Islet of Langerhans (tissue), 1 donor: ENCODE data around the gene CCDC144A.
A peak's percentile ranks its signal among the peaks of the same experiment; 100 is the strongest.
"Not testable (repeated sequence)": the region's sequence is repeated elsewhere in the genome, so short reads cannot be mapped to it uniquely, and the experiment has no call there.

ENCODE experiments used
- FAIRE-seq: peaks from one replicate; lab custom pipeline; 2011; peaks lifted over from hg19 to GRCh38; lab: Jason Lieb, UNC

CCDC144A gene, protein sequence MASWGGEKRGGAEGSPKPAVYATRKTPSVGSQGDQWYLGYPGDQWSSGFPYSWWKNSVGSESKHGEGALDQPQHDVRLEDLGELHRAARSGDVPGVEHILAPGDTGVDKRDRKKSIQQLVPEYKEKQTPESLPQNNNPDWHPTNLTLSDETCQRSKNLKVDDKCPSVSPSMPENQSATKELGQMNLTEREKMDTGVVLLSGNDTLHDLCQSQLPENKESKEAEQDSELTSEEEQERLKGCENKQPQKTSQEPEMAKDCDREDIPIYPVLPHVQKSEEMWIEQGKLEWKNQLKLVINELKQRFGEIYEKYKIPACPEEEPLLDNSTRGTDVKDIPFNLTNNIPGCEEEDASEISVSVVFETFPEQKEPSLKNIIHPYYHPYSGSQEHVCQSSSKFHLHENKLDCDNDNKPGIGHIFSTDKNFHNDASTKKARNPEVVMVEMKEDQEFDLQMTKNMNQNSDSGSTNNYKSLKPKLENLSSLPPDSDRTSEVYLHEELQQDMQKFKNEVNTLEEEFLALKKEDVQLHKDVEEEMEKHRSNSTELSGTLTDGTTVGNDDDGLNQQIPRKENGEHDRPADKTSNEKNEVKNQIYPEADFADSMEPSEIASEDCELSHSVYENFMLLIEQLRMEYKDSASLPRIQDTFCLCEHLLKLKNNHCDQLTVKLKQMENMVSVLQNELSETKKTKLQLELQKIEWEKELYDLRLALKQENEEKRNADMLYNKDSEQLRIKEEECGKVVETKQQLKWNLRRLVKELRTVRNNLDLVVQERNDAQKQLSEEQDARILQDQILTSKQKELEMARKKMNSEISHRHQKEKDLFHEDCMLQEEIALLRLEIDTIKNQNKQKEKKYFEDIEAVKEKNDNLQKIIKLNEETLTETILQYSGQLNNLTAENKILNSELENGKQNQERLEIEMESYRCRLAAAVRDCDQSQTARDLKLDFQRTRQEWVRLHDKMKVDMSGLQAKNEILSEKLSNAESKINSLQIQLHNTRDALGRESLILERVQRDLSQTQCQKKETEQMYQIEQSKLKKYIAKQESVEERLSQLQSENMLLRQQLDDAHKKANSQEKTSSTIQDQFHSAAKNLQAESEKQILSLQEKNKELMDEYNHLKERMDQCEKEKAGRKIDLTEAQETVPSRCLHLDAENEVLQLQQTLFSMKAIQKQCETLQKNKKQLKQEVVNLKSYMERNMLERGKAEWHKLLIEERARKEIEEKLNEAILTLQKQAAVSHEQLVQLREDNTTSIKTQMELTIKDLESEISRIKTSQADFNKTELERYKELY (N-terminal part only)

DNA sequence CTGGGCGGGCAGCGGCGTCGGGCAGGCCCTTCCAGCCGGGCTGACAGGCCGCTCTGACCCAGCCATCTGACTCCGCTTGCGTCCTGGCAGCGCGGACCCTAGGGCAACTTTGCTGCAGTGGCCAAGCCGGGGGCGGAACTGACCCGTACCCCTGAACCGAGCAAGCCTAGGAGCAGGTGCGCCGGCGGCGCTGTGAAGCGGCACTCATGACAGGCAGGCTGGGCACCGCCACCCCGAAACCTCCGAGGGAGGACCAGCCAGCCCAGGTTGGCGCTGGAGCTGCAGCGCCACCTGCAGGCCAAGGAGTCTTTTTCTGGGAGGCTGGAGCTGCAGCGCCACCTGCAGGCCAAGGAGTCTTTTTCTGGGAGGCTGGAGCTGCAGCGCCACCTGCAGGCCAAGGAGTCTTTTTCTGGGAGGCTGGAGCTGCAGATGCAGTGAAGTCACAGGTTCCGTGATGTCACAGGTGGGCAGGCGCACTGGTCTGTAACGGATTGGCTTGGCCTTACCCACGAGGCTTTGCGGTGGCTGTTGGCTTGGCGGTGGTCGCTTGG lies at the start of gene CCDC144A:
CCDC144A (plus strand) TSS at position 511 of the 551 bp plus-strand sequence. CDS start 160 bp downstream, outside the sequence.
- not testable (repeated sequence) for FAIRE-seq

DNA sequence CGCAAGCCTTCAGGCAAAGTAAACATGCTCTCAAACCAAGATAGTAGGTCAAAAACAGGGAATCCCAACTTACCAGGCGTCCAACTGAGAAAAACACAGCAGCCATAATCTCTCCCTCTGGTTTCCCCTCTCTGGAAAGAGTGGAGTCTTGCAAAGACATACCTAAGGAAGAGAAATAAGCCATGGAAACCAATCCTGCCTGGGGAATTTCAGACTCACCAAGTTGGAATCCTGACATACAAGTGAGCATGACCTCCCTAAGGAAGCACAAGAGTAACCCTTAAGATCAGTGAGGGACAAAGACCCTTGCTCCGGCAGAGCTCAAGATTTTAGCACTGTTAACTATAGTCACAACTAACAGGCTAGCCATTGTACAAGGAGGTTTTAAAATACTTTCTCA lies 40.5 kb upstream of the CCDC144A start:
- FAIRE-seq, result no peak

DNA sequence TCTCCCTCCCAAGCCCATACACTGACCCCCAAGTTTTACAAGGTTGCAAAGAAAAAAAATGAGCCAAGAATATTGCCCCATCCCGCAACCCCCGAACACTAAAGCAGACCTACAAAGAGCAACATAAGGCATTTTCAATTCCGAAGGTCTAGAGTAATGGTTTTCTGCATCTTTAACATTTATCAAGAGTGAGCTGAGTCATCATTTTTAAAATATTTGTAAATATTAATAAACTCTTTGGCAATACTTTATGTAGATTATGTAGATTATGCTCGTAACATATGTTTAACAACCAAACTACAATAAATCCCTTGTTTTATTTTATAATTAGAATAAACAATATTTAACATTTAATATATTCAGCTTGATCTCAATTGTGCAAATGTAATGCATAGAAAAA lies 37.8 kb upstream of the CCDC144A start:
- peak; percentile 17 for FAIRE-seq

DNA sequence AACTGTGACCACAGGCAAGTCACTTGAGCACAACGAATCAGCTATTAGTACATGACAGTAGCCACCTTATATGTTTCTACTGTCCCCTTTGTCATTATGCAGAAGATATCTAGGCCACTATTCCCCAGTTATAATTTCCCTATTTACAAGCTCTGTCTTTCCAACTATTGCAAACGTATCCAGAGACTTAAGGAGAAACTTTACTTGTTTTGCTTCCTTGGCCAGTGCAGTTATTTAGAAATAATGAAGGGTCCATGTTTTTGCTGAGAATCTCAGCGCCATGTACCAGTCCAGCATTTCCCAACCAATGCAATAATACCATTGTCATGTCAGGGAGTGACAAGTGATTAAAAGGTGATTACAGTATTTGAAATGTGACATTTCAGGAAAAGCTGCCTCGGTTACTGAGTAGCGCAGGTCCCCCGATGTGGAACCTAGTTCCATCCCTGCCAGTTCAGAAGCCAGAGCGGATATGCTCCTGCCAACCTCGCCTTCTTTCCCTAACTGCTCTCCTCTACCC lies 37.1 kb upstream of the CCDC144A start:
- no peak for FAIRE-seq

DNA sequence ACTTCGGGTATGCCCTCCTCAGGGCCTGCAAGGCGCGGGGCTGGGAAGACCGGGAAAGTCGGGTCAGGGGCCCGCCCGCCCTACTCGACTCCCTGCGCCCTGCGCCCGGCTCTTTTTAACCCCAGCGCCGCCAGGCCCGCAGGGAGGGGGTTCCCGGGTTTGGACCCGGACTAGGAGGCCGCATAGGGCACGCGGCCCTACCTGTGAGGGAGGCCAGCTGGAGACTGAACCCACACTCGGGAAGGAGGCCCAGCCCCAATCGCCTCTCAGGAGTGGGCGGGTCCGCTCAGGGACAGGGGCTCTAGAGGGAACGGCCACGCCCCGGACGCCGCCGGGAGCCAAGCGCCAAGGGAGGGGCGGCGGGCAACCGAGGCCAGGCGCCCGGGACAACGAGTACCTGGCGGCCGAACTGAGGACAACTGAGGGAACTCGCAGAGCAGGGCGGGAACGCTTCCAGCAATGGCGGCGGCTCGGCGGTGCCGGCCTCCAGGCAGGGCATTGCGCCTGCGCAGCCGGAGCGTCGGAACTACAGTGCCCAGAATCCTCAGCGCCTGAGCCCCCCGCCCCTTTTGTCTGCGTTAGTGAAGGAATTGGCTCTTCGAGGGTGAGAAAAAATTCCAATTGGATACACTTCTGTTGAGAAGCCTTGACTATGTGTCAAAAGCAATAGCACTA lies 36.5 kb upstream of the CCDC144A start, which contains the start of gene ZNF624:
ZNF624 (minus strand) TSS at position 484 of the 675 bp plus-strand sequence.
- peak; percentile 41 for FAIRE-seq

DNA sequence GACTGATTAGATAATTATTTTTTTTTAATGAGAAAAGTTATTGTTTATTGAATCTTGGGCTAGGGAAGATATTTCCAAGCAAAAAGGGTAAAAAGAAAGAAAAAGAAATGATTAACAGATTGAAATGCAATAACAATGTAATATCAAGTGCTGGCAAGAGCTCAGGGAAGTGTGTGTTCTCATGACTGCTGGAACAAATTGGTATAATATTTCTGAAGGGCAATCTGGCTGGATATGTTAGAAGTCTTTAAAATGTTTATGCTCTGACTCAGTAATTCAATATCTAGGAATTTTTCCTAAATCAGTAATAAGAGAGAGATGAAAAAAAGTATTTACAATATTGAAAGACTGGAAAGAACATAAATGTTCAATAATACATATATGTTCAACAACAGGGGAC lies 28.8 kb upstream of the CCDC144A start:
- FAIRE-seq, result no peak

DNA sequence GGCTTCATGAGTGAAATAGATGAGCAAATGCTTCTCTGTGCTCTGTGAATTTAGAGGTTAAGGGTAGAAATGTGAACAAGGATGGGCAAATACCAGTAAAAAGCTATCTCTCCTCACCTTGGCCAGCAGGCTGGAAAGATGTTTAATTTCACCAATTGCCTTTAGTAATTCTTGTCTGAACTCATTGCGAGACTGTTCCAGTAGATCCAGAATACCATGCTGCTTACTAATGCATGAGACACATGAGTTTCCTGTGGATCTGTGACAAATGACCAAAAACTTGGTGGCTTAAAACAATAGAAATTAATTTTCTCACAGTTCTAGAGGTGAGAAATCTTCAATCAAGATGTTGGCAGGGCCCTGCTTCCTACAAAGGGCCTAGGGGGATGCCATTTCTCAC lies 27.1 kb upstream of the CCDC144A start:
- no peak for FAIRE-seq

DNA sequence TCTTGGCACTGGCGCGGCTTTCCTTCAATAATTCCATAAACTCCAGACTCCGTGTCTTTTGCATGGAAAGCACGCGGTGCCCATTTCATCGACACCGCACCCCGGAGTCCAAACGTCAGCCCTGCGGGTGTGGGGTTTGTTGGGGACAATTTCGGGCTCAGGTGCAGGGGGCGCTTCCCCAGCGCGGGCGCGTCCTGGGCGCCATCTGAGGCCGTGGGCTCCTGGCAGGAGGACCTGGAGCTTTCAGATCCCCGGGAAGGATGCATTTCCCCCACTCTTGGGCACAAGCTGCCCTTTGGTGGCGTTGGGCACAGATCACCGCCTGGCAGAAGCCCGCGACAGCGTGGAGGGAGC lies 23.5 kb upstream of the CCDC144A start:
- FAIRE-seq, result not testable (repeated sequence)

DNA sequence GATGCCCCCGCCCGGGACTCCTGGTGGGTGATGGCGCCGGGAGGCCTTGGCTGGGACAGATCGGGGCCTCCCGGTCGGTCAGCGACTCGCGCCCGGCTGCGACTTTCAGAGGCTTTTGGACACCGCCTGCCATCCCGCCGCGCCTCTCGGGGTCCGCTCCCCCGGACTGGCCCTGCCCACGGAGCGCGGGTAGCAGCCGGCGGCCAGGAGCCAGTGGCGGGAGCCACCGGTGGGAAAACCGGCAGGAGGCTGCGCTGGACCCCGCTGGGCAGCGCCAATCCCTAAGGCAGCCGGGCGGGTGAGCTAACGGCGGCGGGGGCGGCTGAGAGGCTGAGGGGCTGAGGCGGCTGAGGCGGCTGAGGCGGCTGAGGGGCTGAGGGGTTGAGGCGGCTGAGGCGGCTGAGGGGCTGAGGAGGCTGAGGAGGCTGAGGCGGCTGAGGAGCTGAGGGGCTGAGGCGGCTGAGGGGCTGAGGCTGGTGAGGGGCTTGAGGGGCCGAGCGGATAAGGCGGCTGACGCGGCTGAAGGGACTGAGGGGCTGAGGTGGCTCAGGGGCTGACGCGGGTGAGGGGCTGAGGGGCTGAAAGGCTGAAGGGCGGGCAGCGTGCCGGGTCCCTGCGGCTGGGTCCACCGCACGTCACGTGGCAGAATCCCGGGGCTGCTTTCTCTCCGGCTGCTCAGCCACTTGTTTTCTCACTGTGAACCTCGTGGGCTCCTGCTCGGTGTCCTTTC lies 23.0 kb upstream of the CCDC144A start:
- not testable (repeated sequence) for FAIRE-seq

DNA sequence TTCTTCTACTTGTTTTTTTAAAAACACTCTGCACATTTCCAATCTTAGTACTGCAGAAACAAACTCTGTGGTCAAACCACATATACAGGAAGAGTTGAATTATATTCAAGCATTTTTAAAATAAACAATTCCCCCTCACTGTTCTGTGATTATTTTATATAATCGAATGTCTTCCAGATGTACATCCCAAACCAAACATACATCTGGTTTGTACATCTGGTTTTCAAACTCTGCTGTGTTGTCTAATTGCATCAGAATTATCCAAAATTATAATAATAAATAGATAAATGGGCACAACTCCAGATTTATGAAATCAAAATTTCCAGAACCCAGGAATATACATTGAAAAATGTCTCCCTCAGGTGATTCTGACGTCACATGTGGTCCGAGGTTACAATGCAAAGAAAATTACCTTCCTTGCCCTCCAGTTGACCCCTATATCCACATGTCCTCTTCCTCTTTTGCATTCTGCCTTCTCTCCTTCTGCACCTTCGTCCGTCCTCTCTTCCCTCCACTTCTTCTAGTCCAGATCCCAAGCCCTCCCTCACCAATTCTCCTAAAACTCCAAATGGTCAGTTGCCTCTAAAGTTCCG lies 13.3 kb upstream of the CCDC144A start:
- FAIRE-seq, result no peak

DNA sequence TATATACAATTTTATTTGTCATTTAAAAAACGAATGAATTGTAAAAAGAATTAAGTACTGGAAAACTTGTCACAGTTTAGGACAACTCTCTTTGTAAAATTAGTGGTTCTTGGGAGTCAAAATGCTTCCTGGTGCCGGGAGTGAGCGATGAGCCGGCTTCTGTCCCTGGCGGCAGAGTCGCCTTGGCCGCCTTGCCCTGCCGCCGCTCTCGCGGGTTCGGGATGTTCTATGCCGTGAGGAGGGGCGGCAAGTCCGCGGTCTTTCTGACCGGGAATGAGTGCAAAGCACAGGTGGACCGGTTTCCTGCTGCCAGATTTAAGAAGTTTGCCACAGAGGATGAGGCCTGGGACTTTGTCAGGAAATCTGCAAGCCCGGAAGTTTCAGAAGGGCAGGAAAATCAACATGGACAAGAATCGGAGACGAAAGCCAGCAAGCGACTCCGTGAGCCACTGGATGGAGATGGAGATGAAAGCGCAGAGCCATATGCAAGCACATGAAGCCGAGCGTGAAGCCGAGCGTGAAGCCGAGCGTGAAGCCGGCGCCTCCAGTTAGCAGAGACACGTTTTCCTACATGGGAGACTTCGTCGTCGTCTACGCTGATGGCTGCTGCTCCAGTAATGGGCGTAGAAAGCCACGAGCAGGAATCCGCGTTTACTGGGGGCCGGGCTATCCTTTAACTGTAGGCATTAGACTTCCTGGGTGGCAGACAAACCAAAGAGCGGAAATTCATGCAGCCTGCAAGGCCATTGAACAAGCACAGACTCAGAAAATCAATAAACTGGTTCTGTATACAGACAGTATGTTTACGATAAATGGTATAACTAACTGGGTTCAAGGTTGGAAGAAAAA lies 6.5 kb upstream of the CCDC144A start:
- FAIRE-seq, result not testable (repeated sequence)

DNA sequence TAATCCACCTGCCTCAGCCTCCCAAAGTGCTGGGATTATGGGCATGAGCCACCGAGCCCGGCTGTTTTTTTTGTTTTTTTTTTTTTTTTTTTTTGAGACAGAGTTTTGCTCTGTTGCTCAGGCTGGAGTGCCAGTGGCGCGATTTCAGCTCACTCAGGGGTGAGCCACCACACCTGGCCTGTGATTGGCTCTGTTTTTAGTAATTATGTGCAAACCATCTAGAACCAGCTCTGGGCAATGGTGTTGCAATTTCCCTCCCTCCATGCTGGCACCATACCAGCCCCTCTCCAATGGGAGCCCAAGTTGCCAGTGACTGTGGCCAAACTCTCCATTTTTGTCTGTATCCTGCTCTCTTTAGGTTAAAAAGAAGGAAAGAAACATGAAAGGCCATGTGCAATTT lies 4.0 kb upstream of the CCDC144A start:
- not testable (repeated sequence) for FAIRE-seq

DNA sequence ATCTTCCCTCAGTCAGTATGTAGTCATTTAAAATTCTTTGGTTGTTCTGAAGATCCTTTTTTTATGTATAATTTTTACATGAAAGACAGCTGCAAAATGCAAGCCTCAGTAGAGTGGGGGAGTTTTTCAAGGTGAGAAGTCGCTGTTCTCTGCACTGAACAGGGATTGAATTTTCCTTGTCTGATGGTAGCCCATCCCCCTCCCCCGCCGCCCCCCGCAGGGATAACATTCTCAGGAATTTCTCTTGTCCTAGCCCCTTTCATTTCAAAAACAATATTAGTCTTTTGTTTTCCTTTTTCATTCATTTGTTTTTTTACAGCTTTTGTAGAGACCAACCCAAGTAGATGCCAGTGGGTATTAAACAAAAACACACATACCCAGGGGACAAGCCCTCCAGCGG lies 2.9 kb upstream of the CCDC144A start:
- not testable (repeated sequence) for FAIRE-seq

DNA sequence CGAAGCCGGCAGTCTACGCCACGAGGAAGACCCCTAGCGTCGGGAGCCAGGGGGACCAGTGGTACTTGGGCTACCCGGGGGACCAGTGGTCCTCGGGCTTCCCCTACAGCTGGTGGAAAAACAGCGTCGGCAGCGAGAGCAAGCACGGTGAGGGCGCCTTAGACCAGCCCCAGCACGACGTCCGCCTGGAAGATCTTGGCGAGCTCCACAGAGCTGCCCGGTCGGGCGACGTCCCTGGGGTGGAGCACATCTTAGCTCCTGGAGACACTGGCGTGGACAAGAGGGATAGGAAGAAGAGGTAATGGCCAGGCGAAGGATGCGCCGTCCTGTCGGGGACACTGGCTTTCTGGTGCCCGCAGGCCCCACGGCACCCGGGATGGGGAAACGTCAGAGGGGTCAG lies 406 bp downstream of the CCDC144A start:
- FAIRE-seq, result not testable (repeated sequence)

DNA sequence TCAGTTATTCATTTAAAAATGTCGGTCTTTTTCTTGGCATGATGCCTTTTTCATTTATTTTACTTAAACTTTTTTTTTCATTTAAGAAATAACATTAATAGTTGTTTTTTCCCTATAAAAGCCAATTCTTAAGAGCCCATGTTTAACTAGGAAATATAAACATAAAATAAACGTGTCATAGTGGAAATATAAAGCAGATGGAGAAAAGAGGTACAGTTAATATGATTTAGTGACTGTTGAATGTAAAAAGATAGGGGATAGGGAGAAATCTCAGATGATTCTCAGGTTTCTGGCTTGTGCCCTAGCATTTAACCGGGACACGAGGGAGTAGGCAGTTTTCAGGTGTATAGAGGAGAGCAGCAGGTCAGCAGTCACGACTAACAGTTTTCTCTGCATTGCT lies 7.6 kb downstream of the CCDC144A start:
- not testable (repeated sequence) for FAIRE-seq

DNA sequence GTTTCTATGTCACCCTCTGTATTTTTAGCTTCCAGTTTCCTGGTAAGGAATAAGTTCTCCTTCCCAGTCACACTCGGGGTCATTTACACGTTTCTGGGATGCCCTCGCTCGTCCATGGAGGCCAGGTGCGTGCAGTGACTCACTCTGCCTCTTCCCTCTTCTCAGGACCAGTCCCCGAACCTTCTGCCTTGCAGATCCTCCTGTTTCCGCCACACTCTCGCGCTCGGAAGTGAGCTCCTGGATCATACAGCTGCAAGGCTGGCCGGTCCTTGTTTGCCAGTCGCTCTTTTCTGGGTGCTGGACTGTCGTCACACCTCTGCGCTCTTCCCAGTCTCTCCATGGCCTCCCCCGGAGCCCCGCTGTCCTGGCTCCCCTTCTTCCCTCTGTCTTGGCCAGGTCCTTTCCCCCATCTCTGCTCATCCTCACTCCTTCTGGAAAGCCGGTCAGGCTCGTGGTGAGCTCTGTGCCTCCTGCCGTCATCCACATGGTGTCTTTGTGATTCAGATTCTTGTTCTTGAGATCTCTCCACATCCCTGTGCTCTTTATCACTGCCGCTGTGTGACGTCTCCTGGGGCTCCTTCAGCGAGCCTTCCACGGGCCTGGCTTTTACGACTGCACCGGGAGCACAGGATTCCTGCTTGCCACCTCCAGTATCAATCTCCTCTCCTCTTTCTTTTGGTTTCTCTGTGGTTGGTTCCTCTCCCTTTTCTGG lies 55.6 kb downstream of the CCDC144A start:
- not testable (repeated sequence) for FAIRE-seq

DNA sequence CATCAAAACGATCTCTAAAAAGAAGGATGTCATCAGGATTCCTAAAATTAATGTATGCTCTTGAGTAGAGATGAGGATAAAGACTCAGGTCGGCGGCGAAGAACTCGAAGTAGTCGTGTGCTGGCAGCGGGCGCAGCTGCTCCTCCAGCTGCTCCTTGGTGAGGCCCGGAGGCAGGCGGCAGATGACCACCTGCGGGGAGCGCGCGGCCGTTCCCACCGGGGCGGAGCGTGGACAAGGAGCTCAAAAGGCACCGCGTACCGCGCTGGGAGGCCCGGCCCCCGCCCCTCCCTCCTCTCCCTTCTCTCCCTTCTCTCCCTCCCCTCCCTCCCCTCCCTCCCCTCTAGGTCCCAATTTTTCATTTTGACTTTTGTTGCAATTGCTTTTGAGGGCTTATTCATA lies 56.5 kb downstream of the CCDC144A start:
- FAIRE-seq, result not testable (repeated sequence)

DNA sequence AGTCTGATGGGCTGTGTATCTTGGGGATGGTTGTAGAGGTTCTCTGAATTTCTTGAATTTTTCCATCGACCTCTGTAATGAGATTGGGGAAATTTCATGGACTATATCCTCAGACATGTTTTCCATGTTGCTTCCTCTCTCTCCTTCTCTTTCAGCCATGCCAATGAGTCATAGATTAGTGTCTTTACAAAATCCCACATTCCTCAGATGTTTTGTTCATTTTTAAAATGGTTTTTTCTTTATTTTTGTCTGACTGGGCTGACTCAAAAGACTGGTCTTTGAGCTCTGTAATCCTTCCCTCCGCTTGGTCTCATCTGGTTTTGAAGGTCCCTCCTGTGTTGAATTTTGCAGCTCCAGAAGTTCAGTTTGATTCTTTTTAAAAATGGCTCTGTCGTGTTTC lies 60.5 kb downstream of the CCDC144A start:
- FAIRE-seq, result not testable (repeated sequence)
